A673 (cell line): ENCODE results near the gene WDFY4. TPM values are rescaled to one million over a fixed set of nuclear protein-coding genes. Genes with fewer than 3 reads are reported as not detected.

Source experiments
- BruUV-seq: library from RNA; stranded (reverse); fragments of 400-500 nt; replicated peaks from 2 replicates; lab custom pipeline; 2021; lab: Mats Ljungman, UMichigan
- CTCF ChIA-PET: fragments of 300-600 bp; sonication (Branson Sonifier 250); formaldehyde crosslinking; loops from one replicate; lab custom pipeline; 2022; ENCODE audit warnings: antibody characterized with exemption; lab: Charles Lee
- POLR2A ChIA-PET: fragments of 300-600 bp; sonication (Branson Sonifier 250); formaldehyde crosslinking; loops from one replicate; lab custom pipeline; 2022; ENCODE audit warnings: antibody characterized with exemption; ENCODE audit not compliant: low non-redundant PET; lab: Charles Lee
- DNase-seq: peaks from one replicate; pipeline ENCODE4 v3.0.0-alpha.2; 2015; ENCODE audit warnings: low spot score
- H3K27ac ChIP-seq: fragments of 200-600 bp; sonication (generic); 2 replicates; pipeline ENCODE4 v1.5.1; 2016; ENCODE audit warnings: mixed run types, low read depth, mild to moderate bottlenecking, mixed read lengths, antibody characterized with exemption, low read length; ENCODE audit not compliant: poor library complexity, severe bottlenecking
- H3K27me3 ChIP-seq: fragments of 200-600 bp; sonication (generic); replicated peaks from 2 replicates; pipeline ENCODE4 v1.6.1; 2017; ENCODE audit warnings: mixed run types, low read depth, mild to moderate bottlenecking, mixed read lengths, antibody characterized with exemption, low read length; ENCODE audit not compliant: insufficient read depth, poor library complexity
- H3K36me3 ChIP-seq: fragments of 200-600 bp; sonication (generic); 2 replicates; pipeline ENCODE4 v1.6.1; 2016; ENCODE audit warnings: mixed run types, mild to moderate bottlenecking, mixed read lengths, antibody characterized with exemption, low read length; ENCODE audit not compliant: insufficient read depth, poor library complexity, severe bottlenecking
- H3K4me1 ChIP-seq: fragments of 200-600 bp; sonication (generic); 2 replicates; pipeline ENCODE4 v1.6.1; 2017; ENCODE audit warnings: mixed run types, mild to moderate bottlenecking, mixed read lengths, antibody characterized with exemption, low read length; ENCODE audit not compliant: insufficient read depth, poor library complexity, severe bottlenecking
- H3K4me3 ChIP-seq: fragments of 200-600 bp; sonication (generic); 2 replicates; pipeline ENCODE4 v1.5.1; 2016; ENCODE audit warnings: low read depth, mixed run types, mild to moderate bottlenecking, mixed read lengths, low read length; ENCODE audit not compliant: poor library complexity, severe bottlenecking
- H3K9me3 ChIP-seq: fragments of 200-600 bp; sonication (generic); 2 replicates; pipeline ENCODE4 v1.6.1; 2016; ENCODE audit warnings: mixed run types, low read depth, mild to moderate bottlenecking, mixed read lengths, antibody characterized with exemption, low read length; ENCODE audit not compliant: poor library complexity, severe bottlenecking
- CTCF ChIP-seq: fragments of 300-800, 200-600 bp; sonication (generic); conservative IDR thresholded peaks from 2 replicates; pipeline ENCODE4 v1.5.1; 2017; ENCODE audit warnings: low read depth, mild to moderate bottlenecking, antibody characterized with exemption, low read length, moderate library complexity, mixed read lengths
- EZH2 ChIP-seq: fragments of 200-600 bp; sonication (generic); IDR thresholded peaks from 2 replicates; pipeline ENCODE4 v1.6.1; 2017; ENCODE audit warnings: borderline replicate concordance, low read depth, mild to moderate bottlenecking, mixed read lengths, antibody characterized with exemption, low read length; ENCODE audit not compliant: poor library complexity, severe bottlenecking
- intact Hi-C: fragments of 100-400 bp; cut with micrococcal nuclease; formaldehyde crosslinking; loops from one replicate; pipeline ENCODE4 v1.10.0; 2022; ENCODE audit not compliant: unreplicated experiment
- total RNA-seq: library from RNA; stranded (reverse); gene quantifications from 2 replicates; pipeline ENCODE4 v1.2.3, GENCODE V29; 2021

Gene WDFY4
- total RNA-seq, 1 experiment from 2014 or later: not detected

GRCh38 chr10:48667960-48668590, 16.6 kb upstream of the WDFY4 start:
- H3K4me1 ChIP-seq: no peaks in the 10 kb centered on the region
- TF ChIP-seq EZH2: no peak
- TF ChIP-seq CTCF: no peak
- no peak overlapping the region for H3K27ac ChIP-seq
- H3K4me3 ChIP-seq: no peak overlapping the region
- no peaks in the 10 kb centered on the region for H3K36me3 ChIP-seq
- peaks cover 4% of the 10 kb centered on the region for H3K27me3 ChIP-seq
- no peaks in the 10 kb centered on the region for H3K9me3 ChIP-seq
- BruUV-seq: no TSS peak
- CTCF ChIA-PET: no interaction called here
- intact Hi-C loops: no loop called here
- POLR2A ChIA-PET: no interaction called here
- DNase-seq: no peak

- TF ChIP-seq CTCF (no peak), EZH2 (no peak)
- CTCF ChIA-PET: no interaction called here
- POLR2A ChIA-PET: no interaction called here
- intact Hi-C loops: no loop called here
- BruUV-seq: no TSS peak
- no peak for DNase-seq
- no peak overlapping the region for H3K27ac ChIP-seq
- H3K27me3 ChIP-seq: peaks cover 4% of the 10 kb centered on the region
- no peak overlapping the region for H3K4me3 ChIP-seq
- H3K9me3 ChIP-seq: no peaks in the 10 kb centered on the region
- no peaks in the 10 kb centered on the region for H3K4me1 ChIP-seq
- H3K36me3 ChIP-seq: no peaks in the 10 kb centered on the region
Observed at GRCh38 chr10:48670978-48671913, 13.4 kb upstream of the WDFY4 start.

GRCh38 chr10:48671914-48672595, 12.6 kb upstream of the WDFY4 start:
- TF ChIP-seq EZH2: no peak
- H3K27me3 ChIP-seq: peaks cover 4% of the 10 kb centered on the region
- H3K9me3 ChIP-seq: no peaks in the 10 kb centered on the region
- CTCF ChIA-PET: no interaction called here
- no peak overlapping the region for H3K27ac ChIP-seq
- no peaks in the 10 kb centered on the region for H3K4me1 ChIP-seq
- no peak overlapping the region for H3K4me3 ChIP-seq
- no peak for DNase-seq
- BruUV-seq: no TSS peak
- intact Hi-C loops: no loop called here
- H3K36me3 ChIP-seq: no peaks in the 10 kb centered on the region
- POLR2A ChIA-PET: no interaction called here
